HepG2 (cell line): ENCODE results near the gene ATG5. TPM values are rescaled to one million over a fixed set of nuclear protein-coding genes. Genes with fewer than 3 reads are reported as not detected.
A peak's percentile ranks its signal among the peaks of the same experiment; 100 is the strongest.

ENCODE experiments used
- ATAC-seq: fragments of 200-7000 bp; cut with Tn5 transposase; 3 replicates; pipeline ENCODE4 v1.9.1; 2020; ENCODE audit warnings: mild to moderate bottlenecking, moderate library complexity
- BruUV-seq: library from RNA; stranded (reverse); fragments of 400-500 nt; replicated peaks from 2 replicates; lab custom pipeline; 2021; lab: Mats Ljungman, UMichigan
- CTCF ChIA-PET: fragments of 300-600 bp; formaldehyde crosslinking; extraction: SDS; loops from one replicate; lab custom pipeline; 2021; ENCODE audit warnings: low total read pairs, inconsistent platforms, low intra/inter-chr PET ratio; lab: Yijun Ruan, JAX
- POLR2A ChIA-PET: fragments of 350-600 bp; sonication (Branson Sonifier 250); formaldehyde crosslinking; loops from one replicate; lab custom pipeline; 2020; ENCODE audit warnings: antibody characterized with exemption, inconsistent platforms; lab: Yijun Ruan, JAX
- DNase-seq: peaks from one replicate; pipeline ENCODE4 v3.0.0-alpha.2; 2015; ENCODE audit warnings: low spot score
- FAIRE-seq: peaks from 3 replicates; lab custom pipeline; 2011; peaks lifted over from hg19 to GRCh38; lab: Jason Lieb, UNC
- H2AFZ ChIP-seq: one replicate; pipeline ENCODE4 v1.6.1; 2011; ENCODE audit warnings: low read length, inconsistent platforms
- H3K27ac ChIP-seq: fragments of 300-600 bp; 3 replicates; pipeline ENCODE4 v1.8.0; 2011; ENCODE audit warnings: mixed run types, mild to moderate bottlenecking, mixed read lengths, low read length, inconsistent platforms; ENCODE audit not compliant: insufficient read depth; ENCODE audit errors: extremely low read length
- H3K27me3 ChIP-seq, 2 experiments: fragments of 200-600 bp in 1 of 2; 2 replicates in 1 of 2; 3 replicates in 1 of 2; pipeline versions ENCODE4 v1.6.0 to v1.8.0; 2011; ENCODE audit warnings: low read length in 2 of 2, mild to moderate bottlenecking in 2 of 2, moderate library complexity in 2 of 2, inconsistent platforms in 1 of 2; ENCODE audit not compliant: insufficient read depth in 2 of 2, control insufficient read depth in 1 of 2
- H3K36me3 ChIP-seq, 2 experiments: fragments of 200-600 bp in 1 of 2; replicated peaks in 1 of 2; 2 replicates in 1 of 2; 3 replicates in 1 of 2; pipeline versions ENCODE4 v1.5.1 to v1.8.0; 2011; ENCODE audit warnings: low read length in 2 of 2, inconsistent platforms in 1 of 2; ENCODE audit not compliant: insufficient read depth in 2 of 2, control insufficient read depth in 1 of 2
- H3K4me1 ChIP-seq: 2 replicates; pipeline ENCODE4 v1.5.1; 2012; ENCODE audit warnings: low read length, inconsistent platforms; ENCODE audit not compliant: insufficient read depth
- H3K4me2 ChIP-seq: 2 replicates; pipeline ENCODE4 v1.6.0; 2011; ENCODE audit warnings: low read depth, low read length, inconsistent platforms
- H3K4me3 ChIP-seq, 3 experiments: fragments of 200-600 bp in 1 of 3; sonication (generic), shearing (Covaris generic) in 1 of 3; replicated peaks in 1 of 3; 2 replicates each; pipeline ENCODE4 v1.5.1; 2011 to 2016; ENCODE audit warnings: low read length in 3 of 3, inconsistent platforms in 2 of 3, low read depth in 2 of 3, mild to moderate bottlenecking in 2 of 3, control low read depth in 1 of 3, mixed read lengths in 1 of 3; ENCODE audit not compliant: insufficient read depth in 1 of 3
- H3K79me2 ChIP-seq: one replicate; pipeline ENCODE4 v1.6.1; 2011; ENCODE audit warnings: low read length, inconsistent platforms; ENCODE audit not compliant: insufficient read depth
- H3K9ac ChIP-seq: 2 replicates; pipeline ENCODE4 v1.6.0; 2011; ENCODE audit warnings: mild to moderate bottlenecking, low read depth, low read length, inconsistent platforms; ENCODE audit not compliant: insufficient read depth
- H3K9me3 ChIP-seq: 2 replicates; pipeline ENCODE4 v1.5.1; 2012; ENCODE audit warnings: mild to moderate bottlenecking, low read length
- H4K20me1 ChIP-seq: 2 replicates; pipeline ENCODE4 v1.6.0; 2011; ENCODE audit warnings: inconsistent platforms, mild to moderate bottlenecking, low read length, moderate library complexity; ENCODE audit not compliant: insufficient read depth
- ARHGAP35 ChIP-seq: sonication (generic); formaldehyde crosslinking; IDR thresholded peaks from 2 replicates; pipeline ENCODE4 v1.9.0; 2022; ENCODE audit warnings: mild to moderate bottlenecking, inconsistent platforms, moderate library complexity, missing genetic modification reagents, borderline replicate concordance
- ARNT2 ChIP-seq: sonication (generic); formaldehyde crosslinking; IDR thresholded peaks from 2 replicates; pipeline ENCODE4 v1.8.0; 2022; ENCODE audit warnings: mild to moderate bottlenecking, low read depth, missing genetic modification reagents, moderate library complexity
- CEBPB ChIP-seq: IDR thresholded peaks from 2 replicates; pipeline ENCODE4 v1.6.1; 2011; ENCODE audit warnings: low read depth, low read length, improper control_type of control experiment, borderline replicate concordance
- CEBPG ChIP-seq: IDR thresholded peaks from 2 replicates; pipeline ENCODE4 v1.6.1; 2016
- MAFK ChIP-seq, 2 experiments: IDR thresholded peaks in 1 of 2; conservative IDR thresholded peaks in 1 of 2; 2 replicates each; pipeline ENCODE4 v1.6.1; 2011; ENCODE audit warnings: improper control_type of control experiment in 2 of 2, low read length in 2 of 2
- MXI1 ChIP-seq: IDR thresholded peaks from 3 replicates; pipeline ENCODE4 v1.6.1; 2012; ENCODE audit warnings: low read depth, low read length, inconsistent platforms, borderline replicate concordance
- ZNF235 ChIP-seq: sonication (generic); formaldehyde crosslinking; IDR thresholded peaks from 2 replicates; pipeline ENCODE4 v1.8.1; 2023; ENCODE audit warnings: mild to moderate bottlenecking, missing genetic modification reagents, borderline replicate concordance
- ZNF331 ChIP-seq: sonication (generic); formaldehyde crosslinking; IDR thresholded peaks from 2 replicates; pipeline ENCODE4 v1.4.0; 2020; ENCODE audit warnings: missing genetic modification reagents
- WGBS: methylation state at CpG from one replicate; pipeline ENCODE4 v1.1.6; 2017; ENCODE audit warnings: low lambda C conversion rate; 5-methylcytosine and 5-hydroxymethylcytosine counted together
- in situ Hi-C: cut with HindIII; loops from 2 replicates; pipeline ENCODE4 v1.10.0; 2017; ENCODE audit warnings: low pct_unique_long_range_greater_than_20kb; ENCODE audit not compliant: extremely low pct_ligation_motif_present
- intact Hi-C: fragments of 100-400 bp; cut with micrococcal nuclease; formaldehyde crosslinking; loops from one replicate; pipeline ENCODE4 v1.10.0; 2022; ENCODE audit not compliant: unreplicated experiment
- polyA plus RNA-seq, 8 experiments: library from polyadenylated mRNA; depleted of rRNA in 3 of 8; stranded (reverse) in 7 of 8; unstranded in 1 of 8; fragments of >200 nt; fragmentation: Illumina TruSeq in 4 of 8; extraction: Trizol in 4 of 8; gene quantifications; 2 replicates each; pipeline versions ENCODE4 v1.2.1 to v1.2.3, GENCODE V29; 2011 to 2016; ENCODE audit warnings: low read depth in 4 of 8, missing spikeins in 1 of 8, mixed read lengths in 1 of 8; ENCODE audit not compliant: insufficient read depth in 1 of 8
- total RNA-seq, 5 experiments: library from RNA; depleted of rRNA; stranded (reverse); fragments of >200 nt; fragmentation: Illumina TruSeq; extraction: Trizol; gene quantifications; 2 replicates each; pipeline ENCODE4 v1.2.3, GENCODE V29; 2016; ENCODE audit warnings: low read depth in 1 of 5

ATG5 gene
- total and polyA plus RNA-seq, 2 of the 13 experiments (the other 11 are each of a cell fraction or from before 2014, with no cell fraction given): 21.3 to 48.0 TPM

- no peaks in the 10 kb centered on the region; a peak in 2 of 5 replicates for H3K27me3 ChIP-seq
- no peak for DNase-seq
- no peak for FAIRE-seq
- H3K9me3 ChIP-seq: no peaks in the 10 kb centered on the region
- no peak overlapping the region for H3K27ac ChIP-seq
- ATAC-seq: peak; percentile 60
- H3K9ac ChIP-seq: no peak overlapping the region
- peak overlapping the region in 1 of 3 experiments; percentile 42; a peak in 2 of 6 replicates for H3K4me3 ChIP-seq
- peak; percentile 36; the same call in 1 of the 2 replicates for TF ChIP-seq CEBPG (CRISPR knock-in tag)
- TF ChIP-seq CEBPB: peak; percentile 43; the same call in 1 of the 2 replicates
- no peak for TF ChIP-seq ZNF235
- TF ChIP-seq ARHGAP35 (CRISPR knock-in tag): no peak
- H3K36me3 ChIP-seq: no peaks in the 10 kb centered on the region
- peak overlapping the region; percentile 72 for H3K4me2 ChIP-seq
- no peaks in the 10 kb centered on the region for H4K20me1 ChIP-seq
- no peaks in the 10 kb centered on the region for H3K79me2 ChIP-seq
- in situ Hi-C loops: no loop called here
- peak overlapping the region; percentile 17 for H2AFZ ChIP-seq
- intact Hi-C loops: no loop called here
- POLR2A ChIA-PET: no interaction called here
- 28% methylated on average over 17 of the region's 17 CpGs for WGBS
- H3K4me1 ChIP-seq: peaks cover 24% of the 10 kb centered on the region
- no TSS peak for BruUV-seq
- CTCF ChIA-PET: no interaction called here
Measured at GRCh38 chr6:106163966-106164877, 161.3 kb downstream of the ATG5 start.

GRCh38 chr6:106163446-106163965 lies 162.1 kb downstream of the ATG5 start:
- CTCF ChIA-PET: no interaction called here
- intact Hi-C loops (no loop called here), in situ Hi-C loops (no loop called here)
- H3K9ac ChIP-seq: no peak overlapping the region
- H3K27ac ChIP-seq: no peak overlapping the region
- peaks cover 0 to 2% of the 10 kb centered on the region in 2 experiments; a peak in 2 of 5 replicates for H3K27me3 ChIP-seq
- TF ChIP-seq ZNF331 (CRISPR knock-in tag) (peak; percentile 95), MXI1 (no peak), MAFK (conservative IDR thresholded peaks at IDR 0.05 in 1 of 2, IDR thresholded peaks at IDR 0.05 in 1 of 2; ENCODE audit: low read length in 2 of 2) (peak in 1 of 2 experiments; percentile 6; a peak in 1 of 4 replicates), ARNT2 (CRISPR knock-in tag) (no peak)
- peak; percentile 92 for ATAC-seq
- DNase-seq: no peak
- H3K4me1 ChIP-seq: peaks cover 24% of the 10 kb centered on the region
- POLR2A ChIA-PET: no interaction called here
- no peaks in the 10 kb centered on the region for H3K79me2 ChIP-seq
- 0% methylated on average over 7 of the region's 7 CpGs for WGBS
- no peaks in the 10 kb centered on the region for H4K20me1 ChIP-seq
- H3K4me3 ChIP-seq: peak overlapping the region in 1 of 3 experiments; percentile 42; a peak in 2 of 6 replicates
- peak; percentile 39 for FAIRE-seq
- no peak overlapping the region for H2AFZ ChIP-seq
- no TSS peak for BruUV-seq
- H3K4me2 ChIP-seq: peak overlapping the region; percentile 72
- H3K9me3 ChIP-seq: no peaks in the 10 kb centered on the region
- H3K36me3 ChIP-seq: no peaks in the 10 kb centered on the region
